Cerebellar nuclear complex (tissue), 1 donor: Measurements from ENCODE around the gene TM9SF3.
"Not testable (repeated sequence)": the region's sequence is repeated elsewhere in the genome, so short reads cannot be mapped to it uniquely, and the experiment has no call there.

ENCODE experiments used
- DNase-seq, 2 experiments: peaks; one replicate each; lab custom pipeline; 2025; lab: John Stamatoyannopoulos, UW

TM9SF3 gene

GRCh38 chr10:96568402-96568801 is 18.4 kb downstream of the TM9SF3 start:
- no peak for DNase-seq

- no peak for DNase-seq
These were observed 21.0 kb downstream of the TM9SF3 start for GRCh38 chr10:96565774-96566173.

GRCh38 chr10:96560966-96561887 is 25.6 kb downstream of the TM9SF3 start:
- no peak for DNase-seq

- DNase-seq, result no peak
These were observed 26.3 kb downstream of the TM9SF3 start for GRCh38 chr10:96560489-96560888.

- no peak for DNase-seq
These were observed 30.8 kb downstream of the TM9SF3 start for GRCh38 chr10:96556003-96556402.

GRCh38 chr10:96555330-96555729 is 31.5 kb downstream of the TM9SF3 start:
- DNase-seq, result no peak

GRCh38 chr10:96548589-96548988 is 38.2 kb downstream of the TM9SF3 start:
- no peak for DNase-seq

- DNase-seq, result not testable (repeated sequence)
These were observed 41.3 kb downstream of the TM9SF3 start for GRCh38 chr10:96545558-96545957.

GRCh38 chr10:96541921-96542320 is 44.9 kb downstream of the TM9SF3 start:
- DNase-seq, result no peak

- no peak for DNase-seq
These were observed 46.6 kb downstream of the TM9SF3 start for GRCh38 chr10:96540240-96540639.

- no peak for DNase-seq
These were observed 48.1 kb downstream of the TM9SF3 start for GRCh38 chr10:96538683-96539082.

GRCh38 chr10:96536129-96536528 is 50.7 kb downstream of the TM9SF3 start:
- no peak for DNase-seq

- no peak for DNase-seq
These were observed 54.3 kb downstream of the TM9SF3 start for GRCh38 chr10:96532523-96532922.

- DNase-seq, result no peak
These were observed 57.1 kb downstream of the TM9SF3 start for GRCh38 chr10:96529634-96530279.

- DNase-seq, result no peak
These were observed 62.1 kb downstream of the TM9SF3 start for GRCh38 chr10:96524741-96525140.

- DNase-seq, result no peak
These were observed 69.5 kb downstream of the TM9SF3 start for GRCh38 chr10:96517284-96517683.

GRCh38 chr10:96516337-96516736 is 70.5 kb downstream of the TM9SF3 start:
- DNase-seq, result no peak

GRCh38 chr10:96513698-96514561 is 72.9 kb downstream of the TM9SF3 start, which contains the start of gene TLL2:
Gene TLL2, minus strand, starts transcription at chr10:96513926. Its CDS starts 241 bp downstream, at chr10:96513685.
- no peak for DNase-seq

- DNase-seq, result no peak
These were observed 73.5 kb downstream of the TM9SF3 start for GRCh38 chr10:96513305-96513697.

- DNase-seq, result no peak
These were observed 74.1 kb downstream of the TM9SF3 start for GRCh38 chr10:96512524-96513304.
